ENCODE results near the gene CARMIL1.

The CARMIL1 gene

DNA sequence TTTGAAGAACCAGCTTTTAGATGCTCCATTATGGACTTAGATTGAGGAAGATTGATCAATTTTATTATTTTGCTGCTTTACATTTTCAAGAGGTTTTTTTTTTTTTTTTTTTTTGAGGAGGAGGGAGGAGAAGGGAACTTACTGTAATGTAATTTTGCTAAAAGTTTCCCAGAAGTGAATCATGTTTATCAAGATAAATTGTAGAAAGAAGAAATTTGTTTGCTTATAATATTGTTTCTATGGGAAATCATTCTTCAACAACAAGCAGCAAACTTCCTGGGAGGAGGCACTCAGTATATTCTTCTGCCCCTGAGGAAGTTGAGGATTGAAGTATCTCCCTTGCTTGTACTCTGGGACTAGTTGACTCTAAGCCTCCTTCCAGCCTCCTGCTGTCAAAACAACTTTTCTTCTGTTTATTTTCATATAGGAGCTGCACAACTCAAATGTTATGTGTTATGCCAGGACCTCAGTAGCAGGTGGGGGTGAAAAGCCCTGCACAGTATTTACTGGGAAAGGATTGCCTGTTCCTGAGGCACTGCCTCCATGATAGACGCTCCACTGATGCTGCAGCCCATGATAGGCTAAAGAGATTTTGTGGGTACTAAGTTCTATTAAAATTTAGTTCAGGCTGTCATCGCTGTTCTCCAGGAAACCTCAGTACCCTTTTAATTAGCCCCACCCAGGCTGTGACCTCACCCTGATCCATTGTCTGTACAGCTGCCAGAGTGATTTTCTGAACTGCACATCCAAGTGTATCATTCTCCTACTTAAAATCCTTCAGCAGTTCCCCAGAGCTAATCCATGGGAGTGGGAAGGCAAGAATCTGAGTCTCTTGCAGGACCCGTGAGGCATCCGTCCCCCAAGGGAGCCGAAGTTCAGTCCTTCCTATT lies 51.9 kb downstream of the CARMIL1 start:
- no peak for TF ChIP-seq CTCF (IDR thresholded peaks at IDR 0.05; ENCODE audit: insufficient read depth, low read length, missing control alignments)
- POLR2A ChIA-PET, result no interaction called here
- CTCF ChIA-PET, result no interaction called here
- H3K4me3 ChIP-seq (ENCODE audit: low read depth, low read length), result no peak overlapping the region
- DNase-seq (ENCODE audit: low read depth, low spot score), result no peak

GRCh38 chr6:25332165-25332564 lies 53.0 kb downstream of the CARMIL1 start:
- ChIA-PET POLR2A (no interaction called here), CTCF (no interaction called here)
- no peak for DNase-seq (ENCODE audit: low read depth, low spot score)
- H3K4me3 ChIP-seq (ENCODE audit: low read depth, low read length), result no peak overlapping the region
- TF ChIP-seq CTCF (IDR thresholded peaks at IDR 0.05; ENCODE audit: insufficient read depth, low read length, missing control alignments), result no peak

DNA sequence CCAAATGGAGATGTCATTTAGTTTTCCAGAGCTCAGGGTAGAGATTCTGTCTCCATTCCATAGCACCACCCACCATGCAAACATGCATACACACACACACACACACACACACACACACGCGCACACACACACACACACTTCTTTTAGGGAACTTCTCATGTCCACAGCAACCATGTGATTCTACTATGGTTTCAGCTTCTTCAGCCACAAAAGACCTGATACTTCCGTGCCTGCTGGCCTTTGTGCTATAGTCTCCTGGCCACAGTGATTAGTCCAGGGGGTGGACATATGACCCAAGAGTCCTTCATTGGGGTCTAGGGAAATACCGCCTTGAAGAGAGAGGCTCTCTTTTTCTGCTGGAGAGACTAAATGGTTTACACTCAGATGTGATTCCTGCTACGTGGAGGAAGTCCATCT lies 53.5 kb downstream of the CARMIL1 start:
- CTCF ChIA-PET, result no interaction called here
- no peak for DNase-seq (ENCODE audit: low read depth, low spot score)
- no peak overlapping the region for H3K4me3 ChIP-seq (ENCODE audit: low read depth, low read length)
- no peak for TF ChIP-seq CTCF (IDR thresholded peaks at IDR 0.05; ENCODE audit: insufficient read depth, low read length, missing control alignments)
- POLR2A ChIA-PET, result no interaction called here

- TF ChIP-seq CTCF (IDR thresholded peaks at IDR 0.05; ENCODE audit: insufficient read depth, low read length, missing control alignments), result no peak
- POLR2A ChIA-PET, result no interaction called here
- DNase-seq (ENCODE audit: low read depth, low spot score), result no peak
- H3K4me3 ChIP-seq (ENCODE audit: low read depth, low read length), result no peak overlapping the region
- CTCF ChIA-PET, result no interaction called here
These were observed 54.3 kb downstream of the CARMIL1 start for GRCh38 chr6:25333471-25333870.

DNA sequence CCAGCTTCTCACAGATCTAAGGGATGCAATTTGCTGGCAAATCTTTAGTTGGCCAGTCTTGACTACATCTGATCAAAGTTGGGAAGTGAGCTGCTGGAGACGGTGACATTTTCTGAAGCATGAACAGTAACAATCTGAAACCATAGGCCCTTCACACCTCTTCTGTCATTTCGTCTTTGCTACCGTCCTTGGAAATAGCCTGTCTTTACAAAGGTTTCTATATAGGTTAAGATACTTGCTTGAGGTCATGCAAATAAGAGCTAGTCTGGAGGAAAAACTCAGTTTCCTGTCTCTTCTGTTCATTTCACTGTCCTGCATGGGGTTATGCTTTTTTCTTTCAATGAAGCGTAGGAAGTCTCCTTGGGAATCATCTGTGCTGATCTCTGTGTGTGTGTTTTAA lies 55.6 kb downstream of the CARMIL1 start:
- CTCF ChIA-PET, result interaction anchor here (1.6 kb wide), 1 partner anchor 10 kb away, joined by 6 read pairs; no protein-coding TSS in a partner anchor
- POLR2A ChIA-PET, result no interaction called here
- H3K4me3 ChIP-seq (ENCODE audit: low read depth, low read length), result no peak overlapping the region
- DNase-seq (ENCODE audit: low read depth, low spot score), result no peak
- no peak for TF ChIP-seq CTCF (IDR thresholded peaks at IDR 0.05; ENCODE audit: insufficient read depth, low read length, missing control alignments)

- TF ChIP-seq CTCF (IDR thresholded peaks at IDR 0.05; ENCODE audit: insufficient read depth, low read length, missing control alignments), result no peak
- no peak for DNase-seq (ENCODE audit: low read depth, low spot score)
- no peak overlapping the region for H3K4me3 ChIP-seq (ENCODE audit: low read depth, low read length)
- CTCF ChIA-PET, result no interaction called here
- POLR2A ChIA-PET, result no interaction called here
These were observed 57.8 kb downstream of the CARMIL1 start for GRCh38 chr6:25336996-25337395.

Measured in AG04449 (cell line).